ENCODE data around the gene NIN.

NIN gene, protein sequence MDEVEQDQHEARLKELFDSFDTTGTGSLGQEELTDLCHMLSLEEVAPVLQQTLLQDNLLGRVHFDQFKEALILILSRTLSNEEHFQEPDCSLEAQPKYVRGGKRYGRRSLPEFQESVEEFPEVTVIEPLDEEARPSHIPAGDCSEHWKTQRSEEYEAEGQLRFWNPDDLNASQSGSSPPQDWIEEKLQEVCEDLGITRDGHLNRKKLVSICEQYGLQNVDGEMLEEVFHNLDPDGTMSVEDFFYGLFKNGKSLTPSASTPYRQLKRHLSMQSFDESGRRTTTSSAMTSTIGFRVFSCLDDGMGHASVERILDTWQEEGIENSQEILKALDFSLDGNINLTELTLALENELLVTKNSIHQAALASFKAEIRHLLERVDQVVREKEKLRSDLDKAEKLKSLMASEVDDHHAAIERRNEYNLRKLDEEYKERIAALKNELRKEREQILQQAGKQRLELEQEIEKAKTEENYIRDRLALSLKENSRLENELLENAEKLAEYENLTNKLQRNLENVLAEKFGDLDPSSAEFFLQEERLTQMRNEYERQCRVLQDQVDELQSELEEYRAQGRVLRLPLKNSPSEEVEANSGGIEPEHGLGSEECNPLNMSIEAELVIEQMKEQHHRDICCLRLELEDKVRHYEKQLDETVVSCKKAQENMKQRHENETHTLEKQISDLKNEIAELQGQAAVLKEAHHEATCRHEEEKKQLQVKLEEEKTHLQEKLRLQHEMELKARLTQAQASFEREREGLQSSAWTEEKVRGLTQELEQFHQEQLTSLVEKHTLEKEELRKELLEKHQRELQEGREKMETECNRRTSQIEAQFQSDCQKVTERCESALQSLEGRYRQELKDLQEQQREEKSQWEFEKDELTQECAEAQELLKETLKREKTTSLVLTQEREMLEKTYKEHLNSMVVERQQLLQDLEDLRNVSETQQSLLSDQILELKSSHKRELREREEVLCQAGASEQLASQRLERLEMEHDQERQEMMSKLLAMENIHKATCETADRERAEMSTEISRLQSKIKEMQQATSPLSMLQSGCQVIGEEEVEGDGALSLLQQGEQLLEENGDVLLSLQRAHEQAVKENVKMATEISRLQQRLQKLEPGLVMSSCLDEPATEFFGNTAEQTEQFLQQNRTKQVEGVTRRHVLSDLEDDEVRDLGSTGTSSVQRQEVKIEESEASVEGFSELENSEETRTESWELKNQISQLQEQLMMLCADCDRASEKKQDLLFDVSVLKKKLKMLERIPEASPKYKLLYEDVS (N-terminal part only)

DNA sequence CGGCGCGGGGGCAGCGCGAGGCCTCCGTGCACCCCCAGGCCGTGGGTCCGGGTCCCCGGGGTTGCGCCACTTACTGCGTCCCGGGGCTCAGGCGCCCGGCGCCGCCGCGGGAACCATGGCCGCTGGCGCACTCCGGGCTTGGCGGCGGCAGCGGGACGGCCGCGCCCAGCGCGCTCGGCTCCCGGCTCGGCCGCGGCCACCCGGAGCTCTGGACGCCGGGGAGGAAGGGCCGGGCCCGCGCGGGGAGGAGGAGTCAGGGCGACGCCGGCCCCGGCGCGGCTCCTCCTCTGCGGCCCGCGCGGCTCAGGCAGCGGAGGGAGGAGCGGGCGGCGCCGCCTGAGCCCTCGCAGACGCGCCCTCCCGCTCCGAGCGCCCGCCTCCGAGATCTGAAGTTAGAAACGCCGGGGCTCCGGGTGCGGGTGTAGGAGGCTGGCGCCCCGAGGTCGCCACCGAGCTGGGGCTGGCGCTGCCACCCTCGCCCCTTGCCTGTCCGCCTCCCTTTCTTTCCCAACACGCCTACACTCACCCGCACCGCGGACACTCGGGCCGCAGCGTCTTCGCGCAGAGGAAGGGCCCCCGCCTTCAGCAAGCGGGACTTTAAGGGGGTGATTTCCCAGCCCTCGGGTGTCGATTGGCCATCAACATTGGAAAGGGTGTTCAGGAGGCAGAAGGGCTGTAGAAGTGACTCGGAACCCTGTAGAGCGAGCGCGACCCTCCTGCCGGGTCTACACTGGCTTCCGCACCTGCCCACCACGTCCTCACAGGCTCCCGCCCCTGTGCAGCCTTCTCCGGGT is at the start of gene NIN:
NIN (minus strand) TSS at position 231 of the 794 bp plus-strand sequence. CDS start 9,106 bp downstream, outside the sequence.
- peak; percentile 58 for DNase-seq (ENCODE audit: low read depth)

- DNase-seq (ENCODE audit: low read depth) = peak; percentile 1
These were observed 44.6 kb upstream of the NIN start for GRCh38 chr14:50875359-50876070.

- DNase-seq (ENCODE audit: low read depth) = no peak
These were observed 43.8 kb upstream of the NIN start for GRCh38 chr14:50874757-50875156.

DNA sequence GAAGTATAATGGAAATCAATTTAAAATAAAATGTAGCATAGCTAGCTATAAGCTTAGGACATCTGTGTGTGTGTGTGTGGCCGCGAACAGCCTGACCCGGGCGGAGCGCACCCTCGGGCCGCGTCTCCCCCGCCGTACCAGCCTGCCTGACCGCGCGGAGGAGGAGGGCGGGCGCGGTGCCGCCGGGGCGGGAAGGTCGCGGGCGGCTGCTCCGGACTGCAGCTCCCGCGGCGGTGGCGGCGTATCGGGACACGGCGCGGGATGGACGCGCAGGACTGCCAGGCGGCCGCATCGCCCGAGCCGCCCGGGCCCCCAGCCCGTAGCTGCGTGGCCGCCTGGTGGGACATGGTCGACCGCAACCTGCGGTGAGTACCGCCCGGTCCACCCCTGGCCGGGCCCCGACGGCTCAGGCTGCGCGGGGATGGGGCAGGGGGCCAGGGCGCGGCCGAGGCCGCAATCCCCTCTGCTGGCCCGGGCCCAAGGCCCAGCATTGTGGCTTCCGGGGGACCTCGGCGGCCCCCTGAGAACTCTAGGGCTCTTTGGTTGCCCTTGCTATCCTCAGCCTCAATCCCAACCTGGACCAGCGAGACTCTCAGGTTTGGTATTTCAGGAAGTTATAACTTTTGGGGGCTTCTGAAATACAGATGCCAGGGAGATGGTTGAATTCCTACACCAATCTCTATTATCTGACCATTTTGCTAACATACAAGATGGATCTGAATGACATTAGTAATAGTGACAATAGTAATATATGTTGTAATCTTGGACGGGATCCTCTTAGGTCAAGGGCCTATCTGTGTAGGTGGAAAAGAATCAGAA is 41.2 kb upstream of the NIN start, which contains the start of gene ABHD12B:
ABHD12B (plus strand) TSS at position 140 of the 819 bp plus-strand sequence; CDS start at position 262, 122 bp downstream.
- DNase-seq (ENCODE audit: low read depth) = no peak

DNA sequence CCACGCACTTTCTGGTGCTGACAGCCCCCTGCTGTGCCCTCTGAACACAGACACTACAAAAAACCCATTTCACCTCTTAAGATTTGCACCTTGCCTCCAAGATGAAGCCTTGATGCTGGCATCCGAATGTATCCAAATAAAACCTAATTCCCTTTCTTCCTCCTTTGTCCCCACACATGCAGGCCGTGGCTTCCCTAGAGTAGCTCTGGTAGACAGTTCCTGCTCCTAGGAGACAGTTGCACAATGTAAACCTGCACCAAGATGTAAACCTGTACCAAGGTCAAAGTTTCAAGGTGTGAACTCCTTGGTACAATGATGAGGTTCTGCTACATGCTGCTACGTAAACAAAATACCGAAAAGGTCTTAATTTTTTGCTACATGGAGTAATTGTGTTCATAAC is 40.3 kb upstream of the NIN start:
- no peak for DNase-seq (ENCODE audit: low read depth)

DNA sequence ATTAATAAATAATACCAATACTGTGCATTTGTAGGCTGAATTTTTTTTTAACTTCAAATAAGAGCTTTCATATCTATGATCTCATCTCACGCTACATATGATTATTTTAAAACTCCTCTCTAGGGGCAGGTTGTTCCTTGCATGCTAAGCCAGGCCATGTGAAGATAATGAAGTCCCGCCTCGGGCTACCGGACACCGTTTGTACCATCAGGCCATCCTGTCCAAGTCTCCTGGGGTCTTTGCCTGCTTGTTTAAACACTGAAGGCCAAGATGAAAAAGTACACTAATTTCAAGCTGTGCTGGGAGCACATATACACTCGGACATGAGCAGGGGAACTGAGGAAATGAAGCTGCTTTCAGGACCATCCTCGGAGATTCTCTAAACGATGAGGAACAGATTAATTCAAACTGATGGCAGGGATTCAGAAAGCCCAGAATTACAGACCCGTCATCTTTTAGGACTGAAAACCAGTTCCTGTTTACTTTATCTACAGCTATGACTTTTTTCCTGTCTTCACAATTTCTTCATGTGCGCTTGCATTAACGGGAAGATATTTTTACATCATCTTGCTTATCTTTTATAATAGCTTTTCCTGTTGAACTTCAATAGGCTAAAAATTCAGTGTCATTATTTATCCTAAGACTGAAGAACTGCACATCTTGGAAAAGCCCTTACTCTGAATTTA is 34.6 kb upstream of the NIN start:
- DNase-seq (ENCODE audit: low read depth) = no peak

DNA sequence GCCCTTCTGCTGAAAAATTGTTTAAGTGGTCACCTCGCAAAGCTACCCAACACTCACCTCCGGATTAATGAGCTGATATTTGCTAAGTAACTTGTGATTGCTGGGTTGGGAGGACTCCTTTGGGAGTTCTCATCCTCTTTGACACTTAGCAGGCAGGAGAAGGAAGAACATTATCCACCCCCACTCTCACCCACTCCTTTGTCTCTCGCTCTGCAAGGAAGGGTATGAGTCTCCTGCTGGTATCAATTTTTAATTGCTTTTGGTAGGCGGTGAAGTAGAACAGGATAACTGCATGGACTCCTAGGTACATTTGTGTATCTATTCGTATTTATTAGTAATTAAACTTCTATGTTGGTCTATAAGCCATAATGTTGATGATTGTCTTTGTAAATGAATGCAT is 34.0 kb upstream of the NIN start:
- no peak for DNase-seq (ENCODE audit: low read depth)

DNA sequence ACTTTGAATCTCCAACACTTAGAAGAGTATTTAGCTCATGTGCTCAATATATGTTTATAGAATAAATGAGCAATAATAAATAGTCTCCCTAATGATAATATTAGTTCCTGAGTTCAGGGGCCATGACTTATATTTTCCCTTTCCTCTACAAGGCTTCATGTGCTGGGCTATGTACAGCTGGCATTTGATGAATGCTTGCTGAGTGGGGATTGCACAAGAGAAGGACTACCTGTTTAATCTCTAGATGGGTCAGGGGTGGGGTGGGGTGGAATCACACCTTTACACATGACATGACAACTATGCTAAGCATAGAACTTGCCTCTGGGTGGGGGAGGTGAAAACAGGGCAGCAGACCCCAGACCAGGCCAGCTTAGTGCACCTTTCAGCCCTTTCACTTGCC is 33.3 kb upstream of the NIN start:
- DNase-seq (ENCODE audit: low read depth) = no peak

- DNase-seq (ENCODE audit: low read depth) = no peak
These were observed 31.1 kb upstream of the NIN start for GRCh38 chr14:50862036-50862570.

GRCh38 chr14:50860478-50861086 is 29.6 kb upstream of the NIN start:
- DNase-seq (ENCODE audit: low read depth) = peak; percentile 48

GRCh38 chr14:50859296-50859624 is 28.3 kb upstream of the NIN start:
- no peak for DNase-seq (ENCODE audit: low read depth)

- DNase-seq (ENCODE audit: low read depth) = no peak
These were observed 25.7 kb upstream of the NIN start for GRCh38 chr14:50856660-50857059.

DNA sequence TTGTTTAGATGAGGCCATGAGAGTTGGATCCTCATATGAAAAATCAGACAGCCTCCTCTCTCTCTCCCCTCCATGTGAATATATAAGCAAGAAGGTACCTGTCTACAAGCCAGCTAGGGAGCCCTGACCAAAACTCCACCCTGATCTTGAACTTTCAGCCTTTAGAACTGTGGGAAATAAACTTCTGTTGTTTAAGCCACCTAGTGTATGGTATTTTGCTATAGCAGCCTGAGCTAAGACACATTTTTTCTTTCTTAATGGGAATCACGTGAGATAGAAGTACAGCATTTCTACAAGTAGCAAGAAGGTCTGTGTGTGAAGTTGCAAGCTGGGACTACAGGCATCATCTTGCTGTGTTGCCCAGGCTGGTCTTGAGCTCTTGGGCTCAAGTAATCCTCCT is 24.6 kb upstream of the NIN start:
- DNase-seq (ENCODE audit: low read depth) = no peak

GRCh38 chr14:50854521-50854920 is 23.6 kb upstream of the NIN start:
- no peak for DNase-seq (ENCODE audit: low read depth)

- no peak for DNase-seq (ENCODE audit: low read depth)
These were observed 22.9 kb upstream of the NIN start for GRCh38 chr14:50853891-50854290.

GRCh38 chr14:50846226-50846880 is 15.4 kb upstream of the NIN start:
- no peak for DNase-seq (ENCODE audit: low read depth)

DNA sequence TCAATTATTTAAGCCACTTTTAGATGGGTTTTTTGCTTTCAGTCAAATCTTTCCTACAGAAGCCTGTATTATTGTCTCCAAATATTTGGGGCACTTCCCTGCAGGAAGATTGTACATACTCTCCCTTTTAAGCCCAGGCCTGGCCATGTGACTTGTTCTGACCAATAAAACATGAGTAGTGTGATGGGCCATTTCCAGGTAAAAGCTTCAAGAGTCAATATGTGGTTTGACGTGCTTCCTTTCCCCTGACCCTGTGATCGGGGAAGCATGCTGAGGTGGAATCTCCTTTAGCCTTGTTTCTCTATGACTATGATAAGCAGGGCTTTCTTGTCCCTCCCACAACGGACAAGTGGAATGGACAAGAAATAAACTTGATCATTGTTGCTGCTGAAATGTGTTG is 14.2 kb upstream of the NIN start:
- no peak for DNase-seq (ENCODE audit: low read depth)

DNA sequence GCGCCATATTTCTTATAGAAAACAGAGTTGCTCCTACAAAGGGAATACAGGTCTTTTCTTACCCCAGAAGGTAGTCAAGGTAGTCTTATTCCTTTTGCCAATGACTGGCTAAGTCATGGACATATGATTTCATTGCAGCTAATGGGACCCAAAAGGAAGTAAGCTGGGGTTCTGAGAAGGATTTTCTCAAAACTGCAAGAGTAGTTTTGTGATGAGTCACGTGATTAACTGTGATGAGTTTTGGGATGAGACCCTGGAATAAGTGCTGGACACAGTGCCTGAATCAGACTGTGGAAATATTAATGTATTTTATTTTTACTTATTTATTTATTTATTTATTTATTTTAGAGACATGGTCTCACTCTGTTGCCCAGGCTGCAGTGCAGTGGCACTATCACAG is 13.4 kb upstream of the NIN start:
- no peak for DNase-seq (ENCODE audit: low read depth)
